Osteocyte (in vitro differentiated cells): ENCODE data around the gene CTNNA2. TPM values are rescaled to one million over a fixed set of nuclear protein-coding genes. Genes with fewer than 3 reads are reported as not detected.

Experiments used
- DNase-seq: peaks from one replicate; pipeline ENCODE4 v3.0.0; 2021; ENCODE audit warnings: mixed read lengths; ENCODE audit not compliant: unreplicated experiment; ENCODE audit errors: extremely low spot score
- H3K27ac Mint-ChIP-seq: one replicate; pipeline ENCODE4 v1.8.0; 2021; ENCODE audit warnings: mild to moderate bottlenecking, mixed read lengths; ENCODE audit not compliant: unreplicated experiment
- H3K27me3 Mint-ChIP-seq: one replicate; pipeline ENCODE4 v1.8.0; 2021; ENCODE audit warnings: mixed read lengths; ENCODE audit not compliant: unreplicated experiment
- H3K36me3 Mint-ChIP-seq: one replicate; pipeline ENCODE4 v1.8.0; 2021; ENCODE audit warnings: mixed read lengths; ENCODE audit not compliant: unreplicated experiment
- H3K4me1 Mint-ChIP-seq: one replicate; pipeline ENCODE4 v1.8.0; 2021; ENCODE audit warnings: mixed read lengths; ENCODE audit not compliant: unreplicated experiment
- H3K4me3 Mint-ChIP-seq: one replicate; pipeline ENCODE4 v1.8.0; 2021; ENCODE audit warnings: mild to moderate bottlenecking, moderate library complexity, mixed read lengths; ENCODE audit not compliant: unreplicated experiment
- H3K9me3 Mint-ChIP-seq: one replicate; pipeline ENCODE4 v1.8.0; 2021; ENCODE audit warnings: mixed read lengths; ENCODE audit not compliant: unreplicated experiment
- total RNA-seq: library from RNA; stranded (reverse); gene quantifications from 2 replicates; pipeline ENCODE4 v1.2.1, GENCODE V29; 2021
- TF ChIP-seq, protein P1 (sequence below): fragments of 200-600 bp; sonication (generic); IDR thresholded peaks from 2 replicates; pipeline ENCODE4 v1.5.0; 2021; ENCODE audit warnings: antibody characterized with exemption, mild to moderate bottlenecking, moderate library complexity

The CTNNA2 gene
- total RNA-seq, 1 donor from 2014 or later: not detected

DNA sequence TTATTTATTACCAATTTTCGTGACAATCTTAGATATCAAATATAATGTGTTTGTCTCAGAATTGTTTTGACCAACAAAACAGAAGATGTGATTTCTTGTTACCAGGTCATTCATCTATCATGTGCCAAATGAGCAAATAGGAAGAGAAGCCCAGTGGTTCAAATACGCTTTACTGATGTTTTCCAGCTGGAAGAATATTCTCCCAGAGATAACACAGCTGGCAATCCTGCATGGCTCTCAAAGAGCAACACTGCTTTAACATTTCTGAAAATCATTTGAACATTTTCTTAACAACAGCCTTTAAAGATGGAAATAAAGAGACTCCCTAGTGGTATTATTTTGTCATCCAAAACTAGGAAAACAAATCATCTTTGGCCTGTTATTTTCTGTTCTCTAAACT is 359.8 kb downstream of the CTNNA2 start:
- TF ChIP-seq, protein P1, sequence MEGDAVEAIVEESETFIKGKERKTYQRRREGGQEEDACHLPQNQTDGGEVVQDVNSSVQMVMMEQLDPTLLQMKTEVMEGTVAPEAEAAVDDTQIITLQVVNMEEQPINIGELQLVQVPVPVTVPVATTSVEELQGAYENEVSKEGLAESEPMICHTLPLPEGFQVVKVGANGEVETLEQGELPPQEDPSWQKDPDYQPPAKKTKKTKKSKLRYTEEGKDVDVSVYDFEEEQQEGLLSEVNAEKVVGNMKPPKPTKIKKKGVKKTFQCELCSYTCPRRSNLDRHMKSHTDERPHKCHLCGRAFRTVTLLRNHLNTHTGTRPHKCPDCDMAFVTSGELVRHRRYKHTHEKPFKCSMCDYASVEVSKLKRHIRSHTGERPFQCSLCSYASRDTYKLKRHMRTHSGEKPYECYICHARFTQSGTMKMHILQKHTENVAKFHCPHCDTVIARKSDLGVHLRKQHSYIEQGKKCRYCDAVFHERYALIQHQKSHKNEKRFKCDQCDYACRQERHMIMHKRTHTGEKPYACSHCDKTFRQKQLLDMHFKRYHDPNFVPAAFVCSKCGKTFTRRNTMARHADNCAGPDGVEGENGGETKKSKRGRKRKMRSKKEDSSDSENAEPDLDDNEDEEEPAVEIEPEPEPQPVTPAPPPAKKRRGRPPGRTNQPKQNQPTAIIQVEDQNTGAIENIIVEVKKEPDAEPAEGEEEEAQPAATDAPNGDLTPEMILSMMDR: no peak
- Mint-ChIP-seq H3K27me3 (no peaks in the 10 kb centered on the region), H3K36me3 (no peaks in the 10 kb centered on the region), H3K4me3 (no peak overlapping the region), H3K9me3 (no peaks in the 10 kb centered on the region), H3K4me1 (no peaks in the 10 kb centered on the region), H3K27ac (no peak overlapping the region)
- DNase-seq: no peak

DNA sequence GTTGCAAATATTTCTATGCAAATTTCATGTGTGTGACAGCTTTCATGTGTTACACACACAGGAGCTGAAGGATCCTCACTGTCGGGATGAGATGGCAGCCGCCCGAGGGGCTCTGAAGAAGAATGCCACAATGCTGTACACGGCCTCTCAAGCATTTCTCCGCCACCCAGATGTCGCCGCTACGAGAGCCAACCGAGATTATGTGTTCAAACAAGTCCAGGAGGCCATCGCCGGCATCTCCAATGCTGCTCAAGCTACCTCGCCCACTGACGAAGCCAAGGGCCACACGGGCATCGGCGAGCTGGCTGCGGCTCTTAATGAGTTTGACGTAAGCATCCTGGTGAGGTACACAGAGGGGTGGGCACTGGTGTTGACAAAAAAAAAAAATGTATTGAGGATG is 361.2 kb downstream of the CTNNA2 start:
- Mint-ChIP-seq H3K4me3 (no peak overlapping the region), H3K27ac (no peak overlapping the region), H3K4me1 (no peaks in the 10 kb centered on the region), H3K9me3 (no peaks in the 10 kb centered on the region), H3K36me3 (no peaks in the 10 kb centered on the region), H3K27me3 (no peaks in the 10 kb centered on the region)
- TF ChIP-seq, protein P1: no peak
- no peak for DNase-seq

DNA sequence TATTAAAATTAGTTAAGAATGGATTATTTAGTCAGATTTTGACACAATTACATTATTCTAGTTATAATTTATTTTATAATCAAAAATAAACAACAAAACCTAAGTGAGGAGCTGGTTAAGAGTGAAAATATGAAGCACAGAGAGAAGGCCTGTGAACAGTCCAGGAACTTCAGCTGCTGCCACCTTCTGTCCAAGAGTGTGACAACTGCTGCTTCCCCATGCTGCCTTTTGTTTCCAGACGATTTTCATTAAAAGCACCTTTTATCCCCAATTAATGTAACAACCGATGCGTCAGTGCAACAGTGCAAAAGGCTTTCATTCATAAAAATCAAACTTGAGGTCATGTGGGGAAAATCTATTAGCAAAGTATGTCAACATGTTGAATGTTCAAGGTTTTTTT is 363.6 kb downstream of the CTNNA2 start:
- DNase-seq: no peak
- Mint-ChIP-seq H3K4me1 (no peaks in the 10 kb centered on the region), H3K27me3 (no peaks in the 10 kb centered on the region), H3K27ac (no peak overlapping the region), H3K4me3 (no peak overlapping the region), H3K36me3 (no peaks in the 10 kb centered on the region), H3K9me3 (no peaks in the 10 kb centered on the region)
- TF ChIP-seq, protein P1: peak; percentile 58

DNA sequence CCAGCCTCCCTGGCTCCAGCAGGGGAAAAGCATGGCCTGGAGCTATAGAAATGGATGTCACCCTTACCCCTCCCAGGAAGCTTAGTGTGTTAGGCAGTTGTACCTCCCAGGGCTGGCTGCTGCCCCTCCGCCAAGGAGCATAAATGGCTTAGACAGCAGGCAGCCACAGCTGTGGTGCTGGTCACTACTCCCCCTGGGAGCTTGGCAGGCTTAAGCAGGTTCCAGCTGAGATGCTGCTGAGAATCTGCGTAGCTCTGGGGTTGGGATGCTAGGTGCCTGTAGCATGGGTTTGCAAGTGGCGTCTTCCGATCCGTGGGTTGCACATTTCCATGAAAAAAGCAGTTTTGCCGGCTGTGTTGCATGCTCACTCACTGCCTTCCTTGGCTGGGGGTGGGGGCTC is 369.7 kb downstream of the CTNNA2 start:
- Mint-ChIP-seq H3K27me3 (peaks cover 14% of the 10 kb centered on the region), H3K4me3 (no peak overlapping the region)
- DNase-seq: no peak

DNA sequence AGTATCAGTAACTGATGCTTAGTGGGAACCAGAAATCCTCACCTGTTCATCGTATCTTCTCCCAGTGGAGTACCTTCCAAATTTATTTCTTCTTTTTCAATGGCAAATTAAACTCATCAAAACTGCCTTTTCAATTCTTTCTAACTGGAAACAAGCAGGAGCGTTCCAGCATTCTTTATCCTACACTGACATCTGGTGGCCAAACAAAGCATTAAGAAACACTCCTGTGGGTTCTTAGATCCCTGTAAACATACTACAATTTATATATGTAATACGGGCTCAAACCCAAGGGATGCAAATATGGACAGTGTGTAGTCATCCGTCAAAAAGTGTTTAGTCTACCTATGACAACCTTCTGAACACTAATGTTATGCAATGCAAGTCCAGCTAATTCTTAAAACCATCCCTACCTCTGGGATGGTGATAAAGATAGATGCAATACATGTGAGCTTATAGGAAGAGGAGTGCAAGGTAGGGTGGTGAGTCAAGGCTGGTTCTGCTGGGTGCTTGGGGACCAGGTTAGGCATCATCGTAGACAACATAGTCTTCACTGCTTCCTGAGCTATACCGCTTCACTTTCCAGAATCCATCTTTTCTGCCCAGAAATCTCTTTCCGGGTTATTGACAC is 375.0 kb downstream of the CTNNA2 start:
- DNase-seq: no peak
- H3K4me3 Mint-ChIP-seq: no peak overlapping the region
- TF ChIP-seq, protein P1: peak; percentile 80

More for the DNA sequence above, 369.7 kb downstream of the CTNNA2 start:
- Mint-ChIP-seq H3K4me1 (no peaks in the 10 kb centered on the region), H3K36me3 (no peaks in the 10 kb centered on the region), H3K9me3 (no peaks in the 10 kb centered on the region), H3K27ac (no peak overlapping the region)
- TF ChIP-seq, protein P1: no peak

More for the DNA sequence above, 375.0 kb downstream of the CTNNA2 start:
- H3K27ac Mint-ChIP-seq: no peak overlapping the region
- no peaks in the 10 kb centered on the region for H3K4me1 Mint-ChIP-seq
- H3K9me3 Mint-ChIP-seq: no peaks in the 10 kb centered on the region
- H3K36me3 Mint-ChIP-seq: no peaks in the 10 kb centered on the region
- H3K27me3 Mint-ChIP-seq: peaks cover 17% of the 10 kb centered on the region
